ENCODE measurements around the gene CCNI2.
A peak's percentile ranks its signal among the peaks of the same experiment; 100 is the strongest.

CCNI2 gene

GRCh38 chr5:132765311-132766019 lies 18.2 kb downstream of the CCNI2 start:
- DNase-seq (ENCODE audit: low read depth) = no peak

GRCh38 chr5:132766020-132766805 lies 19.0 kb downstream of the CCNI2 start:
- no peak for DNase-seq (ENCODE audit: low read depth)

- no peak for DNase-seq (ENCODE audit: low read depth)
Measured at GRCh38 chr5:132766806-132767055, 19.5 kb downstream of the CCNI2 start.

- DNase-seq (ENCODE audit: low read depth) = no peak
Measured at GRCh38 chr5:132767150-132767549, 19.9 kb downstream of the CCNI2 start.

- DNase-seq (ENCODE audit: low read depth) = no peak
Measured at GRCh38 chr5:132768485-132768868, 21.3 kb downstream of the CCNI2 start.

GRCh38 chr5:132770476-132771159 lies 23.4 kb downstream of the CCNI2 start:
- no peak for DNase-seq (ENCODE audit: low read depth)

GRCh38 chr5:132771503-132771998 lies 24.3 kb downstream of the CCNI2 start:
- DNase-seq (ENCODE audit: low read depth) = no peak

GRCh38 chr5:132772291-132773070 lies 25.3 kb downstream of the CCNI2 start:
- no peak for DNase-seq (ENCODE audit: low read depth)

- no peak for DNase-seq (ENCODE audit: low read depth)
Measured at GRCh38 chr5:132773114-132773513, 25.9 kb downstream of the CCNI2 start.

GRCh38 chr5:132773601-132774355 lies 26.6 kb downstream of the CCNI2 start:
- DNase-seq (ENCODE audit: low read depth) = no peak

GRCh38 chr5:132774406-132774805 lies 27.2 kb downstream of the CCNI2 start:
- DNase-seq (ENCODE audit: low read depth) = no peak

GRCh38 chr5:132774896-132775295 lies 27.7 kb downstream of the CCNI2 start:
- DNase-seq (ENCODE audit: low read depth) = no peak

- DNase-seq (ENCODE audit: low read depth) = no peak
Measured at GRCh38 chr5:132775476-132775961, 28.3 kb downstream of the CCNI2 start.

GRCh38 chr5:132776131-132776937 lies 29.1 kb downstream of the CCNI2 start:
- no peak for DNase-seq (ENCODE audit: low read depth)

- no peak for DNase-seq (ENCODE audit: low read depth)
Measured at GRCh38 chr5:132776938-132777208, 29.6 kb downstream of the CCNI2 start.

- DNase-seq (ENCODE audit: low read depth) = peak; percentile 16
Measured at GRCh38 chr5:132777209-132778069, 30.2 kb downstream of the CCNI2 start, which contains the start of gene SEPTIN8. Gene SEPTIN8 (minus strand): TSS chr5:132777239. CDS start chr5:132777137, 102 bp downstream.

- DNase-seq (ENCODE audit: low read depth) = no peak
Measured at GRCh38 chr5:132778129-132778528, 30.9 kb downstream of the CCNI2 start.

GRCh38 chr5:132778856-132779255 lies 31.6 kb downstream of the CCNI2 start:
- DNase-seq (ENCODE audit: low read depth) = no peak

GRCh38 chr5:132779961-132780360 lies 32.7 kb downstream of the CCNI2 start:
- DNase-seq (ENCODE audit: low read depth) = no peak

- no peak for DNase-seq (ENCODE audit: low read depth)
Measured at GRCh38 chr5:132780577-132780976, 33.4 kb downstream of the CCNI2 start.
